K562 (cell line): Measurements from ENCODE around the gene ZBTB16. TPM values are rescaled to one million over a fixed set of nuclear protein-coding genes. Genes with fewer than 3 reads are reported as not detected.

Source experiments
- ATAC-seq: fragments of 200-7000 bp; cut with Tn5 transposase; 3 replicates; pipeline ENCODE4 v1.9.1; 2020; ENCODE audit warnings: moderate library complexity
- BruUV-seq: library from RNA; stranded (reverse); fragments of 400-500 nt; replicated peaks from 2 replicates; lab custom pipeline; 2021; lab: Mats Ljungman, UMichigan
- CTCF ChIA-PET: fragments of 300-600 bp; formaldehyde crosslinking; extraction: SDS; loops from one replicate; lab custom pipeline; 2021; ENCODE audit warnings: low intra/inter-chr PET ratio; lab: Yijun Ruan, JAX
- POLR2A ChIA-PET: fragments of 300-600, 350-650 bp; sonication (Branson Sonifier 250); formaldehyde crosslinking; extraction: SDS; loops from one replicate; lab custom pipeline; 2021; ENCODE audit warnings: antibody characterized with exemption, inconsistent platforms; lab: Yijun Ruan, JAX
- DNase-seq, 4 experiments: peaks; one replicate each; pipeline versions ENCODE4 v3.0.0 to v3.0.0-alpha.2; 2011 to 2018; ENCODE audit warnings: low spot score in 3 of 4, mixed read lengths in 3 of 4; ENCODE audit errors: extremely low read depth in 1 of 4
- FAIRE-seq: peaks from 2 replicates; lab custom pipeline; 2011; peaks lifted over from hg19 to GRCh38; lab: Jason Lieb, UNC
- H2AFZ ChIP-seq: 2 replicates; pipeline ENCODE4 v1.6.0; 2011; ENCODE audit warnings: low read depth, low read length, control low read depth, inconsistent platforms
- H3K27ac ChIP-seq: fragments of 200-600 bp; 3 replicates; pipeline ENCODE4 v1.8.0; 2011; ENCODE audit warnings: low read depth, mild to moderate bottlenecking, control low read depth, inconsistent platforms, low read length, moderate library complexity, mixed read lengths; ENCODE audit errors: extremely low read depth
- H3K27me3 ChIP-seq, 2 experiments: fragments of 300-600 bp in 1 of 2; 2 replicates in 1 of 2; 3 replicates in 1 of 2; pipeline versions ENCODE4 v1.6.0 to v1.8.0; 2011; ENCODE audit warnings: inconsistent platforms in 2 of 2, low read length in 2 of 2, mild to moderate bottlenecking in 1 of 2, mixed read lengths in 1 of 2, moderate library complexity in 1 of 2; ENCODE audit not compliant: control insufficient read depth in 2 of 2, insufficient read depth in 2 of 2
- H3K36me3 ChIP-seq: fragments of 300-600 bp; 3 replicates; pipeline ENCODE4 v1.8.0; 2011; ENCODE audit warnings: mild to moderate bottlenecking, low read length, inconsistent platforms; ENCODE audit not compliant: control insufficient read depth, insufficient read depth
- H3K4me1 ChIP-seq, 2 experiments: fragments of 200-600 bp in 1 of 2; replicated peaks in 1 of 2; 2 replicates in 1 of 2; 3 replicates in 1 of 2; pipeline versions ENCODE4 v1.5.1 to v1.8.0; 2011; ENCODE audit warnings: inconsistent platforms in 2 of 2, low read length in 2 of 2, mild to moderate bottlenecking in 1 of 2, mixed read lengths in 1 of 2, moderate library complexity in 1 of 2; ENCODE audit not compliant: control insufficient read depth in 2 of 2, insufficient read depth in 2 of 2
- H3K4me2 ChIP-seq: 2 replicates; pipeline ENCODE4 v1.6.1; 2011; ENCODE audit warnings: low read length, control low read depth, inconsistent platforms, mixed read lengths; ENCODE audit not compliant: insufficient read depth
- H3K4me3 ChIP-seq: fragments of 200-600 bp; sonication (generic), shearing (Covaris generic); 2 replicates; pipeline ENCODE4 v1.5.1; 2016; ENCODE audit warnings: control low read depth, inconsistent platforms
- H3K79me2 ChIP-seq: fragments of 200-600 bp; 3 replicates; pipeline ENCODE4 v1.8.0; 2011; ENCODE audit warnings: low read length, inconsistent platforms; ENCODE audit not compliant: control insufficient read depth, insufficient read depth
- H3K9ac ChIP-seq, 2 experiments: 2 replicates each; pipeline versions ENCODE4 v1.6.0 to v1.6.1; 2011; ENCODE audit warnings: low read depth in 2 of 2, low read length in 2 of 2, control low read depth in 1 of 2, inconsistent platforms in 1 of 2, mild to moderate bottlenecking in 1 of 2, mixed read lengths in 1 of 2; ENCODE audit not compliant: insufficient read depth in 1 of 2
- H3K9me1 ChIP-seq: one replicate; pipeline ENCODE4 v1.6.0; 2011; ENCODE audit warnings: inconsistent platforms, mild to moderate bottlenecking, low read length, moderate library complexity; ENCODE audit not compliant: control insufficient read depth, insufficient read depth
- H3K9me3 ChIP-seq: replicated peaks from 2 replicates; pipeline ENCODE4 v1.5.1; 2011; ENCODE audit warnings: low read depth, low read length, inconsistent platforms; ENCODE audit not compliant: control insufficient read depth, insufficient read depth
- H4K20me1 ChIP-seq: replicated peaks from 2 replicates; pipeline ENCODE4 v1.6.1; 2011; ENCODE audit warnings: low read length, inconsistent platforms, mixed read lengths; ENCODE audit not compliant: control insufficient read depth, insufficient read depth
- EHMT2 ChIP-seq: fragments of 450-650 bp; IDR thresholded peaks from 2 replicates; pipeline ENCODE4 v1.6.1; 2018; ENCODE audit warnings: antibody characterized with exemption
- HEY1 ChIP-seq: fragments of 250-450 bp; sonication (Bioruptor Pico); IDR thresholded peaks from 2 replicates; pipeline ENCODE4 v1.5.0; 2020; ENCODE audit warnings: mild to moderate bottlenecking, moderate library complexity, borderline replicate concordance
- MCM5 ChIP-seq: fragments of 450-650 bp; IDR thresholded peaks from 2 replicates; pipeline ENCODE4 v1.6.1; 2016; ENCODE audit warnings: low read depth
- RFX1 ChIP-seq: fragments of 450-650 bp; IDR thresholded peaks from 2 replicates; pipeline ENCODE4 v1.6.1; 2016; ENCODE audit warnings: mild to moderate bottlenecking, moderate library complexity
- TFAM ChIP-seq: fragments of 250-450 bp; sonication (Bioruptor Pico); conservative IDR thresholded peaks from 2 replicates; pipeline ENCODE4 v1.5.0; 2021; ENCODE audit warnings: mild to moderate bottlenecking, moderate library complexity
- ZFP1 ChIP-seq: fragments of 450-650 bp; formaldehyde crosslinking; IDR thresholded peaks from 2 replicates; pipeline ENCODE4 v1.4.0; 2020; ENCODE audit warnings: mild to moderate bottlenecking, mixed read lengths
- WGBS: fragments of 100-300 bp; shearing (Covaris generic); methylation state at CpG from one replicate; pipeline ENCODE4 v1.1.6; 2016; ENCODE audit warnings: low coverage, mixed read lengths; ENCODE audit not compliant: insufficient coverage; ENCODE audit errors: missing lambda C conversion rate; 5-methylcytosine and 5-hydroxymethylcytosine counted together
- in situ Hi-C: fragments of 300-500 bp; cut with MboI; formaldehyde crosslinking; loops from 4 replicates; pipeline ENCODE4 v1.15.0; 2018; ENCODE audit warnings: inconsistent platforms, mixed read lengths
- intact Hi-C: fragments of 100-400 bp; cut with micrococcal nuclease; formaldehyde crosslinking; loops from 2 replicates; pipeline ENCODE4 v1.14.2; 2022
- polyA plus RNA-seq, 8 experiments: library from polyadenylated mRNA; depleted of rRNA in 4 of 8; stranded (reverse) in 5 of 8; unstranded in 3 of 8; fragments of >200 nt; fragmentation: Nextera tagmentation in 2 of 8; fragmentation: Illumina TruSeq in 1 of 8; extraction: Ambion mirVana in 2 of 8; extraction: Trizol in 1 of 8; gene quantifications; 2 replicates each; pipeline versions ENCODE4 v1.2.1 to v1.2.3, GENCODE V29; 2011 to 2014; ENCODE audit warnings: inconsistent platforms in 1 of 8, missing spikeins in 1 of 8
- total RNA-seq, 7 experiments: library from RNA; depleted of rRNA in 6 of 7; stranded (reverse); fragments of >200 nt in 6 of 7; fragmentation: Illumina TruSeq in 2 of 7; extraction: Trizol in 2 of 7; gene quantifications; 2 replicates each; pipeline versions ENCODE4 v1.2.1 to v1.2.3, GENCODE V29; 2011 to 2021; ENCODE audit warnings: low replicate concordance in 1 of 7
- TF ChIP-seq, protein P1 (sequence below): sonication (generic); formaldehyde crosslinking; IDR thresholded peaks from 2 replicates; pipeline ENCODE4 v1.8.0; 2023; ENCODE audit warnings: mild to moderate bottlenecking, missing genetic modification reagents
- TF ChIP-seq, protein P2 (sequence below), 2 experiments: IDR thresholded peaks; 2 replicates each; pipeline ENCODE4 v1.6.1; 2011; ENCODE audit warnings: borderline replicate concordance in 1 of 2, control low read depth in 1 of 2, low read depth in 1 of 2, low read length in 1 of 2, mild to moderate bottlenecking in 1 of 2, mixed read lengths in 1 of 2, moderate library complexity in 1 of 2; ENCODE audit not compliant: insufficient read depth in 1 of 2, insufficient read length in 1 of 2, poor library complexity in 1 of 2, severe bottlenecking in 1 of 2; ENCODE audit errors: extremely low read depth in 1 of 2

ZBTB16 gene
- total and polyA plus RNA-seq, 9 of the 15 experiments (the other 6 are each of a cell fraction or from before 2014, with no cell fraction given), result 0.06 to 0.40 (median 0.24) TPM; not detected in 4

DNA sequence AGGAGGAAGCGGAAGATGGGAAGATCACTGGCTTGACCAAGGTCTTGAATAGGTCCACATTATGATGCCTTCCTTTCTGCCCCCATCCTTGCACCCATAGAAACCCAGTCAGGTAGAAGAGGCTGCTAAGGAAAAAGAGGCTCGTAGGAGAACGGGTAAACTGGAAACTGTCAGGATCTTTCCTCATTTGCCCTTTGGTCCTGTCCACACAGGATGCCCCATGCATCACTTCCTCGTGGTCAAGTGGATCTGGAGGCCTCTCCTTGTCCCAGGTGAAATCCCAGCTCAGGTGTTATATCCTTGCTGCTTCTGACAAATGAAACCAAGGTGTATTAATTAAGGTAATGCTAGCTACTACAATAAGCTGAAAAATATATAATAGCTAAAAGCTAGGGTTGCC, 8.0 kb upstream of the ZBTB16 start (continued):
- TF ChIP-seq, protein P1, sequence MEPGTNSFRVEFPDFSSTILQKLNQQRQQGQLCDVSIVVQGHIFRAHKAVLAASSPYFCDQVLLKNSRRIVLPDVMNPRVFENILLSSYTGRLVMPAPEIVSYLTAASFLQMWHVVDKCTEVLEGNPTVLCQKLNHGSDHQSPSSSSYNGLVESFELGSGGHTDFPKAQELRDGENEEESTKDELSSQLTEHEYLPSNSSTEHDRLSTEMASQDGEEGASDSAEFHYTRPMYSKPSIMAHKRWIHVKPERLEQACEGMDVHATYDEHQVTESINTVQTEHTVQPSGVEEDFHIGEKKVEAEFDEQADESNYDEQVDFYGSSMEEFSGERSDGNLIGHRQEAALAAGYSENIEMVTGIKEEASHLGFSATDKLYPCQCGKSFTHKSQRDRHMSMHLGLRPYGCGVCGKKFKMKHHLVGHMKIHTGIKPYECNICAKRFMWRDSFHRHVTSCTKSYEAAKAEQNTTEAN (CRISPR knock-in tag), result no peak
- no peak for TF ChIP-seq ZFP1 (CRISPR knock-in tag)
- no peak for TF ChIP-seq HEY1
- no peak for TF ChIP-seq MCM5
- TF ChIP-seq EHMT2, result no peak
- TF ChIP-seq TFAM (CRISPR knock-in tag), result no peak
- TF ChIP-seq, all 486 proteins: peak for 0

DNA sequence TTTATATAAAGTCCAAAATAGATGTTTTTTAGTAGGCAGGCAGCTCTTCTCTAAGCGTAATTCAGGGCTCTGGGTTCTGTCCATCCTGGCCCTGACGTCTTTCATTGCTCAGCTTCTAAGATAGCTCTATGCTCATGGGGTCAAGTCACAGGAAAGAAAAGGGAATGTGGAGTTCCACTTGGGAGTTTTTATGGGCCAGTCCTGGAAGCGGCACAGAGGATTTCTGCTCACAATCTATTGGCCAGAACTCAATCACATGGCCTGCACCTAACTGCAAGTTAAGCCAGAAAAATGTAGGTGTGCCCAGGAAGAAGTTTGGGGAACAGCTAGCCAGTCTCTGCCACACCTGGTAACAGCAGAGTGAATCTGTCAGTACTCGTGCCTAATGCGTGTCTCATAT, 7.4 kb upstream of the ZBTB16 start:
- no peak overlapping the region for H2AFZ ChIP-seq
- no peak for DNase-seq
- H3K27me3 ChIP-seq, result peaks cover 20 to 35% of the 10 kb centered on the region in 2 experiments
- ChIA-PET CTCF (no interaction called here), POLR2A (no interaction called here)
- H4K20me1 ChIP-seq, result no peaks in the 10 kb centered on the region
- H3K4me3 ChIP-seq, result no peak overlapping the region
- in situ Hi-C loops (no loop called here), intact Hi-C loops (no loop called here)
- FAIRE-seq, result no peak
- no peaks in the 10 kb centered on the region for H3K4me1 ChIP-seq
- H3K79me2 ChIP-seq, result no peaks in the 10 kb centered on the region
- ATAC-seq, result no peak
- no peaks in the 10 kb centered on the region for H3K9me1 ChIP-seq
- H3K27ac ChIP-seq, result no peak overlapping the region
- H3K9me3 ChIP-seq, result no peaks in the 10 kb centered on the region
- BruUV-seq, result no TSS peak
- TF ChIP-seq, protein P2, sequence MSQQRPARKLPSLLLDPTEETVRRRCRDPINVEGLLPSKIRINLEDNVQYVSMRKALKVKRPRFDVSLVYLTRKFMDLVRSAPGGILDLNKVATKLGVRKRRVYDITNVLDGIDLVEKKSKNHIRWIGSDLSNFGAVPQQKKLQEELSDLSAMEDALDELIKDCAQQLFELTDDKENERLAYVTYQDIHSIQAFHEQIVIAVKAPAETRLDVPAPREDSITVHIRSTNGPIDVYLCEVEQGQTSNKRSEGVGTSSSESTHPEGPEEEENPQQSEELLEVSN (IDR thresholded peaks at IDR 0.05; ENCODE audit: borderline replicate concordance in 1 of 2, extremely low read depth in 1 of 2, insufficient read depth in 1 of 2, insufficient read length in 1 of 2, low read depth in 1 of 2, low read length in 1 of 2, poor library complexity in 1 of 2, severe bottlenecking in 1 of 2), result no peak
- TF ChIP-seq RFX1, result no peak
- no peak overlapping the region for H3K4me2 ChIP-seq
- 0% methylated on average over 5 of the region's 5 CpGs for WGBS
- no peak overlapping the region for H3K9ac ChIP-seq
- H3K36me3 ChIP-seq, result no peaks in the 10 kb centered on the region
